Immature natural killer cell (primary cell): ENCODE data around the gene FBXO8. TPM values are rescaled to one million over a fixed set of nuclear protein-coding genes. Genes with fewer than 3 reads are reported as not detected.
A peak's percentile ranks its signal among the peaks of the same experiment; 100 is the strongest.

Experiments
- DNase-seq, 3 donors: peaks; one replicate each; pipeline ENCODE4 v3.0.0; 2022; ENCODE audit warnings: mixed read lengths in 1 of 3
- H3K27ac Mint-ChIP-seq, 6 donors: one replicate each; pipeline ENCODE4 v1.8.0; 2020; ENCODE audit warnings: mixed read lengths in 6 of 6, mild to moderate bottlenecking in 5 of 6, inconsistent platforms in 4 of 6, moderate library complexity in 3 of 6
- H3K27me3 Mint-ChIP-seq, 3 donors: one replicate each; pipeline ENCODE4 v1.8.0; 2020 to 2021; ENCODE audit warnings: low read depth in 3 of 3, mild to moderate bottlenecking in 3 of 3, mixed read lengths in 3 of 3, moderate library complexity in 3 of 3, inconsistent platforms in 1 of 3
- H3K36me3 Mint-ChIP-seq, 3 donors: one replicate each; pipeline ENCODE4 v1.8.0; 2020; ENCODE audit warnings: mixed read lengths in 3 of 3, inconsistent platforms in 2 of 3, mild to moderate bottlenecking in 2 of 3
- H3K4me1 Mint-ChIP-seq, 2 donors: one replicate each; pipeline ENCODE4 v1.8.0; 2020; ENCODE audit warnings: inconsistent platforms in 2 of 2, mild to moderate bottlenecking in 2 of 2, mixed read lengths in 2 of 2, moderate library complexity in 1 of 2
- H3K4me3 Mint-ChIP-seq, 5 donors: one replicate each; pipeline ENCODE4 v1.8.0; 2020; ENCODE audit warnings: mild to moderate bottlenecking in 5 of 5, mixed read lengths in 5 of 5, inconsistent platforms in 3 of 5, moderate library complexity in 3 of 5
- H3K9me3 Mint-ChIP-seq, 6 donors: one replicate each; pipeline ENCODE4 v1.8.0; 2020; ENCODE audit warnings: mild to moderate bottlenecking in 6 of 6, mixed read lengths in 6 of 6, inconsistent platforms in 4 of 6, moderate library complexity in 3 of 6
- polyA plus RNA-seq, 3 donors: library from polyadenylated mRNA; unstranded; fragments of 300-500 nt; fragmentation: Illumina TruSeq; gene quantifications; one replicate each; pipeline ENCODE4 v1.2.3, GENCODE V29; 2021

Gene FBXO8, protein sequence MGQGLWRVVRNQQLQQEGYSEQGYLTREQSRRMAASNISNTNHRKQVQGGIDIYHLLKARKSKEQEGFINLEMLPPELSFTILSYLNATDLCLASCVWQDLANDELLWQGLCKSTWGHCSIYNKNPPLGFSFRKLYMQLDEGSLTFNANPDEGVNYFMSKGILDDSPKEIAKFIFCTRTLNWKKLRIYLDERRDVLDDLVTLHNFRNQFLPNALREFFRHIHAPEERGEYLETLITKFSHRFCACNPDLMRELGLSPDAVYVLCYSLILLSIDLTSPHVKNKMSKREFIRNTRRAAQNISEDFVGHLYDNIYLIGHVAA
- polyA plus RNA-seq: 10 to 100 TPM in 2 of 3 donors, 1 to 10 TPM in 1; 8.3 to 28.1 (median 10.3) TPM

DNA sequence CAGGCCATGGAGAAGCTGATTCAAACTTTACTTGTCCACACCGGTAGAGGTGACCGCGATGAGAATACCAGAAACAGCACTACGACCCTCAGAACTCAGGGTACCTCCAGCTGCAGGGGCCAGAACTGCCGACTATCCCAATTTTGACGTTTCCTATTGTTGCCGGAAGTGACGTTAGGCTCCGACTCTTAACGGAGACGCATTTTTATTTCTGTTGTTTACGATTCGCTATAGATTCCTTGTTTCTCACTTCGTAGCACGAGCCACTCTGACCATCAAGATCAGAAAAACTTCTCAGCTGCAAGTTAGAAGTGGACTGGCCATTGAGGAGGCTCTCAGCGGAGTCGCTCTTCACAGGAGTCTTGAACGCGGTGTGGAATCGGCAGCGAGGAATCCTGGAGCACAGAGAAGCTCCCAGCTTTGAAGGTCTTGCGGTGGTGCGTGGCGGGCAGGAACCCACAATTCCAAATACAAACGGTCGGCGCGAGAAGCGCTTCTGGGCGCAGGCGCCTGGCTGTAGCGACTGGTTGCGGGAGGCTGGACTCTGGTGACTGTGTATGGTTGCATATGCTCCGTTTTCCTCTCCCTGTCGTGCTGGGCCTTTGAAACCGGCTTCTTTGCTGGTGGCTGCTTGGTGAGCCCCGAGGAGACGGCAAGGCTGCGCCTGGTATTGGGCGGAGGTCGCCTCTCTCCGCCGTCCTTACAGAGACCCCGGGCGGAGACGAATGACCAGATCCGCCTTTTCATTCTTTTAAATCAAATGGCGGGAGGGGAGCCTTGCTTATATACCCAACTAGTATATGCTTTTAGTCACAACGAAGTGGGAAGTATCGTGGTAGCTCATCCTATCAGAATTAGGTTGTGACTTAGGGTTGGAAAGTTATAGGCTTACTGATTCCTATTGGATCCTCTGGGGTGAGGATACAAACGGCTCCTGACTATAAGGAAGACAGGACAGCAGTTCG lies at the start of gene FBXO8, which contains the start of gene CEP44:
FBXO8 (minus strand) TSS at position 161 of the 965 bp plus-strand sequence. CDS start 20,575 bp downstream, outside the sequence.
CEP44 (plus strand) TSS at position 405 of the 965 bp plus-strand sequence. CDS start 15,211 bp downstream, outside the sequence.
- H3K27me3 Mint-ChIP-seq: peaks cover 5 to 11% (median 10%) of the 10 kb centered on the region in 3 donors
- peaks cover 46 to 87% of the 10 kb centered on the region in 2 donors for H3K4me1 Mint-ChIP-seq
- peak within 1 kb of the TSS; percentile 98 to 100 (median 100) for H3K27ac Mint-ChIP-seq
- peak; percentile 76 to 81 (median 81) for DNase-seq
- no peaks in the 10 kb centered on the region for H3K9me3 Mint-ChIP-seq
- peak within 1 kb of the TSS; percentile 96 to 99 (median 99) for H3K4me3 Mint-ChIP-seq
- H3K36me3 Mint-ChIP-seq: peaks cover 4 to 6% (median 5%) of the 10 kb centered on the region in 3 donors

DNA sequence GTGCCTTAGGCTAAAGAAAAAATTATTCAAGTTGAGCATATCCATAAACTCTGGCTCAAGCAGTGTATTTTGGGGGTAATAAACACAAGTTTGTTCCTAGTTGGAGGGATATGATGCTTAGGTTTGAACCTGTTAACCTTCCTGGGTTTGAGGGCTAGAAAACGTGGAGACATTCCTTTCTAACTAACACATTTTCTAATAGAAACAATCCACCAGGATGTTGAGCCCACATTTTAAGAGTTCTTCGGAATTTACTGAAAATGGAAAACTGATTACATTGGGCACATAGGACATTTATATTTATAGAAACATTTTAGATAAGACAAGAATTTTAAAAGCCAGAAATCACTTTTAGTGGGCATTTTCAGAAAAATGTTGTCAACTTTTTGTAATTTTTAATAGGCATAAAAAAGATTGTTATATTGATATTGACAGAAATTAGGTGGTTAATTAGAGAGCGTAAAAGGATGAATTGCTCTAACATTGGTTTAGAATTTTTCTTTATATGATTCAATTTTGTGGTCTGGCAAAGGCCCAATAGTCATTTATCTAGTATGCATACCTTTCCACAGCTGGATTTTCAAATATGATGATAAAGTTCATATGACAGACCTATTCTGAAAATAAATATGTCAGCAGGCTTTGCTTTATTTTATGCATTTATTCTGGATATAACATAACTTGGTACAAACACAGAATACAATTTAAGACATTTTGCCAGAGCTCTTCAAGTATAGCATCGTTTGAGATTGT lies 49.5 kb upstream of the FBXO8 start:
- no peaks in the 10 kb centered on the region for H3K4me1 Mint-ChIP-seq
- no peak for DNase-seq
- H3K27me3 Mint-ChIP-seq: no peaks in the 10 kb centered on the region
- no peak overlapping the region for H3K27ac Mint-ChIP-seq
- H3K9me3 Mint-ChIP-seq: no peaks in the 10 kb centered on the region
- peaks cover 0 to 7% (median 5%) of the 10 kb centered on the region in 3 donors for H3K36me3 Mint-ChIP-seq
- H3K4me3 Mint-ChIP-seq: no peak overlapping the region

DNA sequence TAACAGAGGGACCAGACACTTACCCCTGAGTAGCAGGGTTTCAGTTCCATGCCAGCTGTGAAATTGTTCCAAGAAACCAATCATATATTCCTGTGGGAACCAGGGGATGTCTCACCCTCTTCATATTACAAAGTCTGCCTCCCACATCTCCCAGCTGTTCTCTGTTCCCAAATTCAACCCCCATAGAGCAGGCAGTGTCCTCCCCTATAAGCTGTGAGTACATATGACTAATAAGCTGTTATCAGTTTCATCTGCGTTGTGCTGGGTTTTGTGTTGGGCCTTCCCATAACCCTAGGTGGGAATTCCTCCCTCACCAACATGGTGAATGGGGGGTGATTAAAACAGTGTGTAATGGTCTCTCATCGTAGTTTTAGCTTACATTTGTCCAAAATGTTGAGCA lies 41.3 kb upstream of the FBXO8 start:
- Mint-ChIP-seq H3K27me3 (no peaks in the 10 kb centered on the region), H3K9me3 (no peaks in the 10 kb centered on the region), H3K4me3 (no peak overlapping the region), H3K4me1 (no peaks in the 10 kb centered on the region), H3K27ac (peak overlapping the region in 1 of 6 donors; percentile 17), H3K36me3 (no peaks in the 10 kb centered on the region)
- no peak for DNase-seq

DNA sequence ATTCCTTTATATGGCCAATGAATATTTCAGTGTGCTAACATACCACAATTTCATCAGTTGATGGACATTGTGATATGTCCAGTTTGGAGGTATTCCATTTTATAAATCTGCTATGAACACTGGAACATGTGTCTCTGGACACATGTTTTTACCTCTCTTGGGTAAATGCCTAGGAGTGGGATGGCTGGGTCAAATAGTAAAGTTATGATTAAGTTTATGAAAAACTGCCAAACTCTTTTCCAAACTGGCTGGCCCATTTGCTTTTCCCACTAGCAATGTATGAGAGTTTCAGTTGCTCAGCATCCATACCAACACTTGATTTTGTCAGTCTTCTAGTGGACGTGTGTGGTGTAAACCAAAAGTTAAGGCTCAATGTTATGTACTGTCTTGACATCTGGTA lies 40.8 kb upstream of the FBXO8 start:
- Mint-ChIP-seq H3K27ac (no peak overlapping the region), H3K4me1 (no peaks in the 10 kb centered on the region), H3K4me3 (no peak overlapping the region), H3K27me3 (no peaks in the 10 kb centered on the region), H3K36me3 (no peaks in the 10 kb centered on the region), H3K9me3 (no peaks in the 10 kb centered on the region)
- no peak for DNase-seq

DNA sequence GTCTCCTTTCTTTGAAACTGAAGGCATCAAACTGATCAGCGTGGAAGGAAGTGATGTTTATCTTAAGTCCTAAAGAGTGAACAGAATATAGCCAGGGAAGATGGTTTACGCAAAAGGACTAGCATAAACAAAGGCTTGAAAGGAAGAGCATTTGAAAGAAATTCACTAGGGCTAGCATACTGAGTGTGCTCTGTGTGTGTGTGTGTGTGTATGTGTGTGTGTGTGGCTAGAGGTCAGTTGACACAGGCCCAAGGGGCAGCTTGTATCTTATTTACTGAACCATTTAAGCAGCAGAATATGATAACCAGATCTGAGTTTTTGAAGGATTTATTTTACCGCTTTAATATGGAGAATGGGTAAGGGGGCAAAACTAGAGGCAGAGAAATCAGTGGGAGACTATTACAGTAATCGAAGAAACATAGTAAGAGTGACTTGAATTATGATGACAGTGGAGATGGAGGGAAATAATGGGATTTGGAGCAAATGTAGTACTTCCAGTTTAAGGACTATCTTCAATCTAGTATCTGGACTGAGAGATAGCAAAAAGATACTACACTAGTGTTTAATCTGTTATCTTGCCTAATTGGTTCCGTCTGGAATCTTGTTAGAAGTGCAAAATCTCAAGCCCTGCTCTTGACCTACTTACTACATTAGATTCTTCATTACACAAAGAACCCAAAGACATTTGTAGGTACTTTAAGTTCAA lies 37.2 kb upstream of the FBXO8 start:
- no peak for DNase-seq
- H3K4me3 Mint-ChIP-seq: no peak overlapping the region
- H3K27ac Mint-ChIP-seq: no peak overlapping the region
- no peaks in the 10 kb centered on the region for H3K9me3 Mint-ChIP-seq
- no peaks in the 10 kb centered on the region for H3K4me1 Mint-ChIP-seq
- peaks cover 0 to 5% (median 0%) of the 10 kb centered on the region in 3 donors for H3K36me3 Mint-ChIP-seq
- H3K27me3 Mint-ChIP-seq: no peaks in the 10 kb centered on the region

DNA sequence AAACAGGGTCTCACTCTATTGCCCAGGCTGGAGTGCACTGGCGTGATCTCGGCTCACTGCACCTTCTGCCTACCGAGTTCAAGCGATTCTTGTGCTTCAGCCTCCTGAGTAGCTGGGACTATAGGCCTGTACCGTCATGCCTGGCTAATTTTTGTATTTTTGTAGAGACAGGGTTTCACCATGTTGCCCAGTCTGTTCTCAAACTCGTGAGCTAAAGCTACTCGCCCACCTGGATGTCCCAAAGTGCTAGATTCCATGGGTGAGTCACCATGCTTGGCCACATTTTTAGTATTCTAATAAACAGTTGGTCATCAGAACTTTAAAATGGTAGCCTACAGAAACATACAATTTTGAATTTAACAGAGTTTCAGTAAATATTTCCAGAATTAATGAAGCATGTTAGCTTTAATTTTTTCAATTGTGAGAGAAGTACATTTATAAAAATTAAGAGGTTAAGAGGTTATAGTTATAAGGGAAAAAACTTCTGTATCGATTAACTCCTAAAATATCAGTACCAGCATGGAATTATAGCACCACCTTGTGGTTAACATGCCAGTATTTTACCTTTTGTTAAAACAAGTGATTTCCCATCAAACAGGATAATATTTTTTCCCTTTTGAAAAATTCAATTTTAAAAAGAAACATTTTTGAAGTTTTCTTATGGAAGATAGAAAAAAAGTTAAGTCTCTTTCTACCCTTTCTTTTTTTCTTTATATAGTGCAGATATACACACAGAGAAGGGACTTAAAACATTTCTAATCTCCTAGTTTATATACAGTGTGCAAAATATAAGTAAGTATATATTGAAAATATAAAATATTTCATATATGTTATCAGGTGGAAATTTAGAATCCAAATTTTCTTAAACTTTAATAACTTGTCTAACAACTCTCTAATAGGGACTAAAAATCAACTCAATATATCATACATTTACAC lies 35.6 kb upstream of the FBXO8 start:
- Mint-ChIP-seq H3K4me1 (no peaks in the 10 kb centered on the region), H3K4me3 (no peak overlapping the region), H3K27ac (no peak overlapping the region), H3K27me3 (no peaks in the 10 kb centered on the region), H3K36me3 (peaks cover 0 to 5% (median 0%) of the 10 kb centered on the region in 3 donors), H3K9me3 (no peaks in the 10 kb centered on the region)
- peak; percentile 5 to 24 (median 9) for DNase-seq

DNA sequence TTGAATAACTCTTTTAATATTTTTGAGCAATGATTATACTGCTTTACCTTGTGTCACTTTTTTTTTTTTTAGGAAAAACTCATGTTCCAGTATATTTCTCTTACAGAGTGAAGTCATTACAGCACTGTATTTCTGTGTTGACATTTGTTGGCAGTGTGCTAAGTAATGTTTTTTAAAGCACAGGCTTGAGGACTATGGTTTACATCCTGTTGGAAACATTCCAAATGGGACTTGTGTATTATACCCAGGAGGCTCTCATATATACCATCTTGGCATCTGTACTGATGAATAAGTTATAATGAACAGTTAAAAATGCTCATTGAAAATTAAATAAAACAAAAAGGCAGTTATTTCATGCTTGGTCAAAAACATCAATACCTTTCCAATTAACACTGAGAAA lies 34.1 kb upstream of the FBXO8 start:
- Mint-ChIP-seq H3K27me3 (peaks cover 0 to 1% (median 0%) of the 10 kb centered on the region in 3 donors), H3K9me3 (no peaks in the 10 kb centered on the region), H3K27ac (no peak overlapping the region), H3K4me3 (no peak overlapping the region), H3K36me3 (peaks cover 0 to 13% (median 2%) of the 10 kb centered on the region in 3 donors), H3K4me1 (peaks cover 10 to 12% of the 10 kb centered on the region in 2 donors)
- no peak for DNase-seq

DNA sequence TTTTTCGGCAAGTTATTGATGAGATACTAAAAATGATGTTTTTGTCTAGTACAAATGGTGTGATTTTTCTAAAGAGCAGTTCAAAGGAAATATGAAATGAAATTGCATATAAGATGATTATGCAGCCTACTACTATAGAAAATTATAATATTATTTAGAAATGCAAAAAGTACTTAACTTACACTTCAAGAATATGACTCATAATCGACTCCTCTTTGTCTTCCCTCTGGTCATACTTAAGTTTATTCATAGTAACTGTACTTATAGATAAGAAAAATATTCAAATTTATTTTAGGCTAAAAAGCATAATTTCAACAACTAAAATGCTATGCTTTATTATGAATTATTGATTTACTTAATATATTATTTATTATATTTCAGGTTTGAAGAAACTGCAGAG lies 33.5 kb upstream of the FBXO8 start:
- Mint-ChIP-seq H3K4me1 (peaks cover 10 to 14% of the 10 kb centered on the region in 2 donors), H3K27me3 (peaks cover 0 to 1% (median 0%) of the 10 kb centered on the region in 3 donors), H3K36me3 (peaks cover 0 to 16% (median 2%) of the 10 kb centered on the region in 3 donors)

DNA sequence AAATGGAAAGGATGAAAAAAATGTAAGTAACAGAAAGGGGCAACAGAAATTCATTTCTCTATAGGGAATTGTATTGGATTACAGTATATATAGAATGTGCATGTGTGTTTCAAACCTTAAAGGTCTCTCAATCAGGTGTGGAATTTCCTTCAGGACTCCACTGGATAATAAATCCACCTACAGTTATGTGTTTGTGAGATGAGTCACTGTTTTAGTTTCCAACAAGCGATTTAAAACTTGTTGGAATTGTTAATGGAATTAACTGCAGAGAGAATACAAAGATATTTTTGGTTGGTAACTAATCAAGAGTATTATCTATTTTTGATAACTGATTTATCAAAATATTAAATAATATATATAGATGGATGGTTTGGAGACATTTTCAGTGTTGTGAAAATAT lies 33.1 kb upstream of the FBXO8 start:
- Mint-ChIP-seq H3K36me3 (peaks cover 0 to 20% (median 2%) of the 10 kb centered on the region in 3 donors), H3K27ac (no peak overlapping the region), H3K27me3 (peaks cover 0 to 1% (median 0%) of the 10 kb centered on the region in 3 donors), H3K4me3 (no peak overlapping the region), H3K4me1 (peaks cover 10 to 14% of the 10 kb centered on the region in 2 donors), H3K9me3 (no peaks in the 10 kb centered on the region)
- DNase-seq: no peak

More for the DNA sequence above, 33.5 kb upstream of the FBXO8 start:
- H3K9me3 Mint-ChIP-seq: no peaks in the 10 kb centered on the region
- no peak overlapping the region for H3K4me3 Mint-ChIP-seq
- H3K27ac Mint-ChIP-seq: no peak overlapping the region
- DNase-seq: no peak

DNA sequence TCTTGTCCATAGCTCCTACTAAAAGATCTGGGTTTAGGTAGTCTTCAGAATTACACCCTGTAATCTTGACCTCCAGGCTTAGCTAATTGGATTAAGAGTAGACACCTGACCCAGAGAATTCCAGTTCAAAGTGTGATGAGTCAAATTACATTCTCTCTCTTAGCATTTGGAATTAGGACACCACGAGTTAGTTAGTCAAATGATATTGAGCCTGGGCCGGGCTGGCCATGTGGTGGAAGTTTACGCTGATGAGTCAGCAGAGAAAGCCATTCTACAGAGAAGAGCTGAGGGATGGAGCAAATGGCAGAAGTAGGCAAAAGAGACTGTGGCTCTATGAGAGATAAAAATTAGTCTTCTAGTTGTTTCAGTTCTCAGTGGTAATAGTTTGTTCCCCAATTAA lies 31.3 kb upstream of the FBXO8 start:
- no peaks in the 10 kb centered on the region for H3K9me3 Mint-ChIP-seq
- DNase-seq: no peak
- H3K27me3 Mint-ChIP-seq: peaks cover 0 to 1% (median 0%) of the 10 kb centered on the region in 3 donors
- H3K4me1 Mint-ChIP-seq: peaks cover 10 to 14% of the 10 kb centered on the region in 2 donors
- no peak overlapping the region for H3K27ac Mint-ChIP-seq
- peaks cover 0 to 24% (median 2%) of the 10 kb centered on the region in 3 donors for H3K36me3 Mint-ChIP-seq
- H3K4me3 Mint-ChIP-seq: no peak overlapping the region

DNA sequence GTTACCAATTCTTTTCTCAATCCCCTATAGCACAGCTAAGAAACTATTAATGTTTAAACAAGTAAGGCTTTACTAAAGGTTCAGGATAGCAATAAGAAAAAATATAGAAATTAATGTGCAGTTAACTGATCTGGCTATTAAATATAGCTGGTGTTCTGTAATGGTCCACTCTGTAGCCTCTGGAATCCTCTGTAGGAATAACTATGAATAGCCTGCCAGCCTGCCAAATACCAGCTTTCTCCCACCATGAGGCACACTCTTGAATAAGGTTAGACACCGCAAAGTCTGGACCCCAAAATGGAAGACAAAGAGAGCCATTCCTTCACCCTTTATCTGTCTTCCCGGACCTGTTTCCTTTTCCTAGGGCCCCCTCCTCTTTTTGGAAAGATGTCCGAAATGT lies 30.8 kb upstream of the FBXO8 start:
- H3K4me3 Mint-ChIP-seq: no peak overlapping the region
- H3K36me3 Mint-ChIP-seq: peaks cover 2 to 26% (median 5%) of the 10 kb centered on the region in 3 donors
- no peaks in the 10 kb centered on the region for H3K9me3 Mint-ChIP-seq
- peak overlapping the region in 1 of 6 donors; percentile 40 for H3K27ac Mint-ChIP-seq
- peaks cover 10 to 14% of the 10 kb centered on the region in 2 donors for H3K4me1 Mint-ChIP-seq
- H3K27me3 Mint-ChIP-seq: peaks cover 0 to 1% (median 0%) of the 10 kb centered on the region in 3 donors
- DNase-seq: no peak

DNA sequence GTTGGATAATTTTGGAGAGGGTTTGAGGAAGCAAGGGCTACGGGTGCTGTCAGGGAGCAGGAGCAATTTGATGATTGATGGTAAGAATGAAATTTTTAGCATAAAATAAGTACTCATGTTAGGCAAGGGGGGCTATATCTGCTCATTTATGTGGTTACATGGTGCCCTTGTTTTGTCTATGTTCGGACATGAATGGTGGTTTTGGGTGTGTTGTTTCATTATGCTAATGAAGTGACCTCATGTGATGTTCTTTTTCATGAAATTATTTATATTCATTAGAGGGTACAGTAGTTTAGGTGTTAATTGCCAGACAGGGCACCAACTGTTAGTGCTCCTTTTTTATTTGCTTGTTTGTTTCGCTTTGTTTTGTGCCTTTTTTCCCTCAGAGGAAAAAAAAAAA lies 29.5 kb upstream of the FBXO8 start:
- no peak for DNase-seq
- peaks cover 10 to 14% of the 10 kb centered on the region in 2 donors for H3K4me1 Mint-ChIP-seq
- peak overlapping the region in 1 of 5 donors; percentile 22 for H3K4me3 Mint-ChIP-seq
- peaks cover 0 to 1% (median 0%) of the 10 kb centered on the region in 3 donors for H3K27me3 Mint-ChIP-seq
- H3K36me3 Mint-ChIP-seq: peaks cover 11 to 38% (median 12%) of the 10 kb centered on the region in 3 donors
- H3K27ac Mint-ChIP-seq: peak overlapping the region in 2 of 6 donors; percentile 4 to 27
- H3K9me3 Mint-ChIP-seq: no peaks in the 10 kb centered on the region
